IMR-90 (cell line): Measurements from ENCODE around the gene HEBP1. TPM values are rescaled to one million over a fixed set of nuclear protein-coding genes. Genes with fewer than 3 reads are reported as not detected.

Experiments
- ATAC-seq: fragments of 200-7000 bp; cut with Tn5 transposase; 2 replicates; pipeline ENCODE4 v1.9.1; 2020; ENCODE audit warnings: low read depth, mild to moderate bottlenecking, moderate library complexity
- BruUV-seq: library from RNA; stranded (reverse); fragments of 400-500 nt; replicated peaks from 2 replicates; lab custom pipeline; 2021; lab: Mats Ljungman, UMichigan
- CTCF ChIA-PET: fragments of 300-600 bp; formaldehyde crosslinking; extraction: SDS; loops from one replicate; lab custom pipeline; 2021; ENCODE audit warnings: antibody characterized with exemption; lab: Yijun Ruan, JAX
- POLR2A ChIA-PET: fragments of 300-600 bp; sonication (Branson Sonifier 250); formaldehyde crosslinking; loops from one replicate; lab custom pipeline; 2022; ENCODE audit warnings: antibody characterized with exemption; ENCODE audit not compliant: unreplicated experiment; lab: Charles Lee
- DNase-seq: peaks from one replicate; pipeline ENCODE4 v3.0.0; 2013
- H2AFZ ChIP-seq: replicated peaks from 2 replicates; pipeline ENCODE3; 2013; ENCODE audit warnings: low read length, mild to moderate bottlenecking; ENCODE audit not compliant: poor library complexity
- H2AK5ac ChIP-seq: 2 replicates; pipeline ENCODE4 v1.6.1; 2013; ENCODE audit warnings: low read depth, low read length, inconsistent platforms
- H2AK9ac ChIP-seq: replicated peaks from 2 replicates; pipeline ENCODE3; 2013; ENCODE audit warnings: mild to moderate bottlenecking, low read depth, low read length, moderate library complexity; ENCODE audit not compliant: poor library complexity
- H2BK120ac ChIP-seq: 2 replicates; pipeline ENCODE4 v1.6.1; 2013; ENCODE audit warnings: low read depth, low read length, inconsistent platforms
- H2BK15ac ChIP-seq: 3 replicates; pipeline ENCODE4 v1.6.1; 2013; ENCODE audit warnings: low read depth, low read length, inconsistent platforms
- H2BK20ac ChIP-seq: 2 replicates; pipeline ENCODE4 v1.6.1; 2013; ENCODE audit warnings: low read depth, mild to moderate bottlenecking, inconsistent platforms, low read length, moderate library complexity
- H2BK5ac ChIP-seq: 2 replicates; pipeline ENCODE4 v1.6.1; 2013; ENCODE audit warnings: mild to moderate bottlenecking, low read depth, low read length, inconsistent platforms; ENCODE audit not compliant: poor library complexity, severe bottlenecking
- H3K14ac ChIP-seq: replicated peaks from 2 replicates; pipeline ENCODE4 v1.6.1; 2013; ENCODE audit warnings: low read depth, low read length, inconsistent platforms
- H3K18ac ChIP-seq: 2 replicates; pipeline ENCODE4 v1.6.1; 2013; ENCODE audit warnings: low read depth, low read length, control low read depth
- H3K23ac ChIP-seq: 2 replicates; pipeline ENCODE4 v1.6.1; 2013; ENCODE audit warnings: low read depth, low read length, inconsistent platforms
- H3K27ac ChIP-seq: 2 replicates; pipeline ENCODE4 v1.5.1; 2013; ENCODE audit warnings: mild to moderate bottlenecking, control low read depth, low read length; ENCODE audit not compliant: insufficient read depth
- H3K27me3 ChIP-seq: 2 replicates; pipeline ENCODE4 v1.6.1; 2013; ENCODE audit warnings: low read length; ENCODE audit not compliant: control insufficient read depth, insufficient read depth
- H3K36me3 ChIP-seq: 2 replicates; pipeline ENCODE4 v1.6.1; 2013; ENCODE audit warnings: low read length, mixed read lengths; ENCODE audit not compliant: control insufficient read depth, insufficient read depth
- H3K4ac ChIP-seq: 2 replicates; pipeline ENCODE4 v1.6.1; 2013; ENCODE audit warnings: low read depth, low read length, inconsistent platforms
- H3K4me1 ChIP-seq: 2 replicates; pipeline ENCODE4 v1.6.1; 2013; ENCODE audit warnings: low read length, mixed read lengths; ENCODE audit not compliant: control insufficient read depth, insufficient read depth
- H3K4me2 ChIP-seq: 2 replicates; pipeline ENCODE4 v1.6.1; 2013; ENCODE audit warnings: low read depth, mild to moderate bottlenecking, control low read depth, low read length, moderate library complexity
- H3K4me3 ChIP-seq: 2 replicates; pipeline ENCODE4 v1.5.1; 2013; ENCODE audit warnings: low read depth, mild to moderate bottlenecking, control low read depth, low read length, moderate library complexity; ENCODE audit not compliant: insufficient read depth
- H3K56ac ChIP-seq: 2 replicates; pipeline ENCODE4 v1.6.1; 2013; ENCODE audit warnings: low read length, inconsistent platforms; ENCODE audit not compliant: insufficient read depth; ENCODE audit errors: extremely low read depth
- H3K79me1 ChIP-seq, 2 experiments: 2 replicates each; pipeline ENCODE4 v1.6.1; 2013; ENCODE audit warnings: low read length in 2 of 2, inconsistent platforms in 1 of 2, low read depth in 1 of 2
- H3K9ac ChIP-seq: 2 replicates; pipeline ENCODE4 v1.6.1; 2013; ENCODE audit warnings: low read depth, low read length, control low read depth
- H3K9me1 ChIP-seq: 2 replicates; pipeline ENCODE4 v1.6.1; 2013; ENCODE audit warnings: low read length, inconsistent platforms; ENCODE audit not compliant: insufficient read depth
- H3K9me3 ChIP-seq: 2 replicates; pipeline ENCODE4 v1.6.1; 2013; ENCODE audit warnings: low read length; ENCODE audit not compliant: control insufficient read depth, insufficient read depth
- H4K20me1 ChIP-seq: 2 replicates; pipeline ENCODE4 v1.6.1; 2013; ENCODE audit warnings: low read length, inconsistent platforms; ENCODE audit not compliant: insufficient read depth
- H4K5ac ChIP-seq: 2 replicates; pipeline ENCODE4 v1.6.1; 2013; ENCODE audit warnings: mild to moderate bottlenecking, low read depth, low read length, control low read depth
- H4K8ac ChIP-seq, 2 experiments: 2 replicates each; pipeline ENCODE4 v1.6.1; 2013; ENCODE audit warnings: low read depth in 2 of 2, low read length in 2 of 2, control low read depth in 1 of 2, inconsistent platforms in 1 of 2
- H4K91ac ChIP-seq: 2 replicates; pipeline ENCODE4 v1.6.1; 2013; ENCODE audit warnings: low read depth, low read length, inconsistent platforms; ENCODE audit not compliant: insufficient read depth
- ELK1 ChIP-seq: fragments of 150-350 bp; IDR thresholded peaks from 2 replicates; pipeline ENCODE4 v1.6.1; 2016; ENCODE audit warnings: low read depth, mild to moderate bottlenecking, low read length, moderate library complexity, borderline replicate concordance
- POLR2A ChIP-seq: IDR thresholded peaks from 2 replicates; pipeline ENCODE4 v1.6.1; 2012; ENCODE audit warnings: mild to moderate bottlenecking, low read depth, low read length
- USF2 ChIP-seq: fragments of 150-350 bp; IDR thresholded peaks from 2 replicates; pipeline ENCODE4 v1.6.1; 2017; ENCODE audit warnings: mild to moderate bottlenecking, antibody characterized with exemption, low read length, low read depth
- WGBS, 2 experiments: methylation state at CpG; one replicate each; pipeline versions ENCODE4 v1.1.5 to v1.1.7; 2013; ENCODE audit warnings: missing lambda C conversion rate in 2 of 2; ENCODE audit not compliant: insufficient read length in 1 of 2; ENCODE audit errors: extremely low coverage in 2 of 2; 5-methylcytosine and 5-hydroxymethylcytosine counted together
- dilution Hi-C: fragments of 300-500 bp; cut with HindIII; formaldehyde crosslinking; loops from one replicate; pipeline ENCODE4 v1.14.3; 2018; ENCODE audit warnings: low sequenced_read_pairs; ENCODE audit not compliant: unreplicated experiment
- in situ Hi-C: fragments of 300-500 bp; cut with MboI; formaldehyde crosslinking; loops from 3 replicates; pipeline ENCODE4 v1.14.3; 2019; ENCODE audit warnings: low sequenced_read_pairs, inconsistent platforms, mixed read lengths
- intact Hi-C: fragments of 100-400 bp; cut with micrococcal nuclease; formaldehyde crosslinking; loops from 2 replicates; pipeline ENCODE4 v1.10.0; 2022
- polyA plus RNA-seq, 3 experiments: library from polyadenylated mRNA; depleted of rRNA; stranded (reverse); fragments of >200 nt; gene quantifications; 2 replicates each; pipeline ENCODE4 v1.2.3, GENCODE V29; 2012; ENCODE audit warnings: low replicate concordance in 1 of 3
- total RNA-seq: library from RNA; depleted of rRNA; stranded (reverse); fragments of >200 nt; gene quantifications from 2 replicates; pipeline ENCODE4 v1.2.3, GENCODE V29; 2012

HEBP1 gene
- total and polyA plus RNA-seq, 2 of the 4 experiments (the other 2 are of a cell fraction): 18.8 to 49.2 TPM

- no peak; the same call in 1 of the 2 replicates for TF ChIP-seq USF2
Observed at GRCh38 chr12:12992418-12993130, 7.5 kb downstream of the HEBP1 start (continued).

- peak overlapping the region; percentile 84 for H2BK120ac ChIP-seq
- no peaks in the 10 kb centered on the region for H4K20me1 ChIP-seq
- H3K4me3 ChIP-seq: no peak overlapping the region
- peak overlapping the region; percentile 7; the same call in 1 of the 2 replicates for H3K4me2 ChIP-seq
- H3K4ac ChIP-seq: peak overlapping the region; percentile 79
- 93% methylated on average over 3 of the region's 7 CpGs; no CpG with 5 or more reads in 1 of the 2 experiments for WGBS, 2 experiments
- H2BK15ac ChIP-seq: peak overlapping the region; percentile 86
- H2BK20ac ChIP-seq: peak overlapping the region; percentile 89
- H3K9me1 ChIP-seq: peaks cover 12% of the 10 kb centered on the region
- H4K91ac ChIP-seq: peak overlapping the region; percentile 67
- H3K79me1 ChIP-seq: peaks cover 39 to 55% of the 10 kb centered on the region in 2 experiments
- ChIA-PET CTCF (interaction anchor here (1.0 kb wide), 1 partner anchor 254 kb away, joined by 4 read pairs; no protein-coding TSS in a partner anchor), POLR2A (interaction anchor here (0.8 kb wide), 1 partner anchor 242 kb away, joined by 5 read pairs; no protein-coding TSS in a partner anchor)
- peaks cover 23% of the 10 kb centered on the region for H3K36me3 ChIP-seq
- no TSS peak for BruUV-seq
- H4K8ac ChIP-seq: peak overlapping the region; percentile 80 to 92
- no peak overlapping the region for H2AFZ ChIP-seq
- H3K14ac ChIP-seq: peak overlapping the region; percentile 87
- H4K5ac ChIP-seq: peak overlapping the region; percentile 58
- ATAC-seq: no peak
- H2AK9ac ChIP-seq: no peak overlapping the region
- dilution Hi-C loops: no loop called here
- peaks cover 17% of the 10 kb centered on the region for H3K4me1 ChIP-seq
- H2BK5ac ChIP-seq: peak overlapping the region; percentile 92
- no peaks in the 10 kb centered on the region for H3K27me3 ChIP-seq
- peak overlapping the region; percentile 49 for H3K9ac ChIP-seq
- peak overlapping the region; percentile 80 for H3K23ac ChIP-seq
- peak overlapping the region; percentile 92 for H2AK5ac ChIP-seq
- in situ Hi-C loops: no loop called here
- peak overlapping the region; percentile 58 for H3K18ac ChIP-seq
- no peak overlapping the region; the same call in 1 of the 2 replicates for H3K56ac ChIP-seq
- peak overlapping the region; percentile 70; the same call in 1 of the 2 replicates for H3K27ac ChIP-seq
- TF ChIP-seq ELK1 (no peak), POLR2A (no peak)
- DNase-seq: no peak
- H3K9me3 ChIP-seq: no peaks in the 10 kb centered on the region
- intact Hi-C loops: loop anchor here (1.0 to 10.0 kb wide), 3 partner anchors 11 to 1174 kb away; no protein-coding TSS in a partner anchor
Observed at GRCh38 chr12:12990700-12991468, 9.2 kb downstream of the HEBP1 start.
